Breast epithelium (tissue), 4 donors: ENCODE data around the gene PPARA. TPM values are rescaled to one million over a fixed set of nuclear protein-coding genes. Genes with fewer than 3 reads are reported as not detected.

ENCODE experiments used
- DNase-seq, 2 donors: peaks; one replicate each; pipeline ENCODE4 v3.0.0-alpha.2; 2019; ENCODE audit warnings: low spot score in 2 of 2
- H3K27ac ChIP-seq, 2 donors: fragments of 200-600 bp; sonication (generic) in 1 of 2; one replicate each; pipeline ENCODE4 v1.5.1; 2016 to 2019; ENCODE audit warnings: mild to moderate bottlenecking in 1 of 2
- H3K27me3 ChIP-seq, 2 donors: fragments of 200-600 bp; sonication (generic) in 1 of 2; one replicate each; pipeline versions ENCODE4 v1.5.1 to v1.6.0; 2017 to 2019; ENCODE audit warnings: control low read depth in 1 of 2, mild to moderate bottlenecking in 1 of 2
- H3K36me3 ChIP-seq: fragments of 200-600 bp; one replicate; pipeline ENCODE4 v1.5.1; 2019
- H3K4me1 ChIP-seq, 2 donors: fragments of 200-600 bp; sonication (generic); one replicate each; pipeline ENCODE4 v1.5.1; 2016 to 2019; ENCODE audit warnings: control low read depth in 1 of 2
- H3K4me3 ChIP-seq, 3 donors: fragments of 200-600 bp; sonication (generic); 1 replicate in 2 of 3; 2 replicates in 1 of 3; pipeline ENCODE4 v1.5.1; 2016 to 2019; ENCODE audit warnings: mild to moderate bottlenecking in 3 of 3, moderate library complexity in 2 of 3
- H3K9me3 ChIP-seq, 2 donors: fragments of 200-600 bp; sonication (generic) in 1 of 2; one replicate each; pipeline ENCODE4 v1.5.1; 2016 to 2019; ENCODE audit warnings: control low read depth in 1 of 2
- POLR2A ChIP-seq: fragments of 450-650 bp; IDR thresholded peaks from one replicate; pipeline ENCODE4 v1.6.1; 2016; ENCODE audit warnings: antibody characterized with exemption, mild to moderate bottlenecking, moderate library complexity
- POLR2AphosphoS5 ChIP-seq, 3 donors: sonication (generic); formaldehyde crosslinking; IDR thresholded peaks; one replicate each; pipeline ENCODE4 v1.6.1; 2017; ENCODE audit warnings: antibody characterized with exemption in 3 of 3
- intact Hi-C: fragments of 100-400 bp; cut with DNase I; formaldehyde crosslinking; loops from one replicate; pipeline ENCODE4 v1.15.1; 2023; ENCODE audit warnings: low total_unique reads
- total RNA-seq, 3 donors: library from RNA; depleted of rRNA; stranded (reverse); fragments of >200 nt; gene quantifications; one replicate each; pipeline ENCODE4 v1.1.0, GENCODE V29; 2016
- TF ChIP-seq, protein P1 (sequence below), 3 donors: fragments of 450-650 bp; IDR thresholded peaks; one replicate each; pipeline ENCODE4 v1.5.1; 2016 to 2017; ENCODE audit warnings: antibody characterized with exemption in 3 of 3, mild to moderate bottlenecking in 3 of 3, moderate library complexity in 3 of 3

The PPARA gene
- total RNA-seq, 3 donors from 2014 or later = 15.2 to 31.0 (median 22.3) TPM

DNA sequence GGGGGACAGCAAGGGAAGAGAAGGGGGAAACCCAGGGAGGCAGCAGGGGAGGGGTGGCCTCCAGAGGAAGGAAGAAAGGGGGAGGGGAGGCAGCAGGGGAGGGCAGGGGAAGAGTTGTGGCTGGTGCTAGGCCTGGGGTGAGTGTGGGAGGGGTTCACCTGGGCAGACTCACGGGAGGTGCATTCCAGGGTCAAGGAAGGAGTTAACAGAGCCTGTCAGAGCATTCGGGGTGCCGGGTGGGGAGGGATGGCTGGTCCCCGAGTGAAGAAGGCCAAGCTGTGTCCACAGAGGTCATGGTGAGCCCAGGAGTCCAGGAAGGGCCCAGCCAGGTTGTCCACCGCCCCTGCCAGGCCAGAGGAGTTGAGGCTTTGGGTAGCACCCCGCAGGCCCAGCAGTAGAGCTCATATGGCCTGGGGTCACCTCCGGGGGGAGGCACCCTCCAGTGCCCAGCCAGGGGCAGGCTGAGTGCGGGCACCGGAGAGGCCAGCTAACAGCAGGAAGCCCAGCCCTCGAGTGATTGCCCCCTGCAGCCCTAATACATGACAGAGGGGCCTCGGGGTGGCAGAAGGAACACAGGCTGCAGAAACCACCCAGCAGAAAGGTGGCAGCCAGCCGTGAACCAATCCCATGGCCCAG is 31.1 kb upstream of the PPARA start:
- intact Hi-C loops = no loop called here
- peak overlapping the region; percentile 59 to 82 for H3K27ac ChIP-seq

DNA sequence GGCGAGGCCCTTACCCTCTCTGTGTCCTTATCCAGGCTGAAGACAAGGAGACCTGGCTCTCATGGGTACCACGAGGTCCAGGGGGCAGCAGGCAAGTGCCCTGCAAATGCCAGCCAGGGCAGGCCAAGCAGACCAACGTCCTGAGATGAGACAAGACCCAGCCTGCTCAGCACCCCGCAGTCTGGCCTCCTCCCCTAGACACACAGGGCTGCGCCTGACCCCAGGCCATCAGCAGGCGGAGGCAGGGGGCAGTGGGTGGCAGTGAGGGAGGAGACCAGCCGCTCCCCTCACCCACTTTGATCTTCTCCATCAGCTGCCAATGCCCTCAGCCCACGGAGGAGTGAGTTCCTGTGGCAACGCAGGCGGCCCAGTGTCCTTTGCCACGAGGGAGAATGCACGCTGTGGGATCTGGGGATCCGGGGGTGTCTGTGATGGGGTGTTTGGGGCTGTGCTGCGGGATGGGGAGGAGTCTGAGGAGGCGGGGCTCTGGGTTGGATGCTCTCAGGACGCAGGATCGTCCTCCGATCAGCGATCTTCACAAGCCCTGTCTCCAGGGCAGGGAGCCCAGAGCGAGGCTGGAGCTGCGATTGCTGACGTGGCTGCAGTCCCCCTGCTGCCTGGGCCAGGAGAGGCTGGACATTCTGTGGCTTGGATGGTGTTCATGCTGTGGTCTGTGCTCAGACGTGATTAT is 30.5 kb upstream of the PPARA start:
- intact Hi-C loops = no loop called here
- TF ChIP-seq POLR2A (no peak), POLR2AphosphoS5 (IDR thresholded peaks at IDR 0.05) (no peak)
- TF ChIP-seq, protein P1, sequence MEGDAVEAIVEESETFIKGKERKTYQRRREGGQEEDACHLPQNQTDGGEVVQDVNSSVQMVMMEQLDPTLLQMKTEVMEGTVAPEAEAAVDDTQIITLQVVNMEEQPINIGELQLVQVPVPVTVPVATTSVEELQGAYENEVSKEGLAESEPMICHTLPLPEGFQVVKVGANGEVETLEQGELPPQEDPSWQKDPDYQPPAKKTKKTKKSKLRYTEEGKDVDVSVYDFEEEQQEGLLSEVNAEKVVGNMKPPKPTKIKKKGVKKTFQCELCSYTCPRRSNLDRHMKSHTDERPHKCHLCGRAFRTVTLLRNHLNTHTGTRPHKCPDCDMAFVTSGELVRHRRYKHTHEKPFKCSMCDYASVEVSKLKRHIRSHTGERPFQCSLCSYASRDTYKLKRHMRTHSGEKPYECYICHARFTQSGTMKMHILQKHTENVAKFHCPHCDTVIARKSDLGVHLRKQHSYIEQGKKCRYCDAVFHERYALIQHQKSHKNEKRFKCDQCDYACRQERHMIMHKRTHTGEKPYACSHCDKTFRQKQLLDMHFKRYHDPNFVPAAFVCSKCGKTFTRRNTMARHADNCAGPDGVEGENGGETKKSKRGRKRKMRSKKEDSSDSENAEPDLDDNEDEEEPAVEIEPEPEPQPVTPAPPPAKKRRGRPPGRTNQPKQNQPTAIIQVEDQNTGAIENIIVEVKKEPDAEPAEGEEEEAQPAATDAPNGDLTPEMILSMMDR (IDR thresholded peaks at IDR 0.05) = no peak

More for the DNA sequence above, 31.1 kb upstream of the PPARA start:
- Histone ChIP-seq H3K9me3 (no peaks in the 10 kb centered on the region), H3K36me3 (no peaks in the 10 kb centered on the region), H3K27me3 (no peaks in the 10 kb centered on the region), H3K4me3 (no peak overlapping the region), H3K4me1 (peaks cover 0 to 5% of the 10 kb centered on the region in 2 donors)
- TF ChIP-seq POLR2A = no peak
- TF ChIP-seq, protein P1 (IDR thresholded peaks at IDR 0.05) = no peak
- no peak for TF ChIP-seq POLR2AphosphoS5 (IDR thresholded peaks at IDR 0.05)
- no peak for DNase-seq

DNA sequence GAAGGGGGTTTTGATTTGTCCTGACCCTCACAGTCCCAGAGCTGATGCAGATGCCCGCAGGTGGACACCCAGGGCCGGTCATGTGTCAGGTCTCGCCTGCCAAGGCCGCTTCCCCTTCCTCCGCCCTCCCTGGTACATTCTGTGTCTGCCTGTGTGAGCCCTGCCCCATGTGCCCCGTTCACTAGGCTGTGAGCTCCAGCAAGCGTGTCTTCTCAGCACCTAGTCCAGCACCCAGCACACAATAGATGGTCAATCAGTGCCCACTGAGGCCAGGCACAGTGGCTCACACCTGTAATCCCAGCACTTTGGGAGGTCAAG is 29.9 kb upstream of the PPARA start:
- intact Hi-C loops = no loop called here
- DNase-seq = no peak
- TF ChIP-seq, protein P1 (IDR thresholded peaks at IDR 0.05) = no peak
- TF ChIP-seq POLR2A (no peak), POLR2AphosphoS5 (IDR thresholded peaks at IDR 0.05) (no peak)
- peaks cover 0 to 4% of the 10 kb centered on the region in 2 donors for H3K4me1 ChIP-seq
- peak overlapping the region in 2 of 3 donors; percentile 11 to 45 for H3K4me3 ChIP-seq
- no peaks in the 10 kb centered on the region for H3K27me3 ChIP-seq
- H3K9me3 ChIP-seq = no peaks in the 10 kb centered on the region
- peak overlapping the region; percentile 59 to 82 for H3K27ac ChIP-seq
- no peaks in the 10 kb centered on the region for H3K36me3 ChIP-seq

More for the DNA sequence above, 30.5 kb upstream of the PPARA start:
- Histone ChIP-seq H3K27me3 (no peaks in the 10 kb centered on the region), H3K4me1 (peaks cover 0 to 4% of the 10 kb centered on the region in 2 donors), H3K4me3 (peak overlapping the region in 2 of 3 donors; percentile 11 to 45), H3K9me3 (no peaks in the 10 kb centered on the region), H3K27ac (peak overlapping the region; percentile 59 to 82), H3K36me3 (no peaks in the 10 kb centered on the region)
- no peak for DNase-seq

DNA sequence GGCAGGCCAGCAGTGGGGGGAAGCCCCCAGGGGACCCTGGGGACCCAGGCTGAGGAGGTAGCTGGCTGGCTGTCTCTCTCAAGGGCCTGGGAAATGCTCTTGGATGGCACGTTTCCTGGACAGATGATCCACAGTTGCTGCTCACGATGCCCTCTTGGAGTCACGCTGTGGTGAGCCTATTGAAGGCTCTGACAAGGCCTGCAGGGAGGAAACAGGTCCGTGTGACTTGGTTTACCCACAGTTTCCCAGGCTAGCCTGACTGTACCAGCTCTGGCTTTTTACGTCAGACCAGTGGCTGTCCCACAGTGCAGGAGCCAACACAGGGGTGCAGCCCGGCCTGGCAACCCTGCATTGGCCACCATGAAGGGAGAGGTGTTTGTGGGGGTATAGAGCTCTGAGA is 29.2 kb upstream of the PPARA start:
- intact Hi-C loops = no loop called here
- Histone ChIP-seq H3K4me1 (peaks cover 0 to 3% of the 10 kb centered on the region in 2 donors), H3K4me3 (no peak overlapping the region), H3K27ac (no peak overlapping the region), H3K27me3 (no peaks in the 10 kb centered on the region), H3K9me3 (no peaks in the 10 kb centered on the region), H3K36me3 (no peaks in the 10 kb centered on the region)
- TF ChIP-seq POLR2A = no peak
- TF ChIP-seq, protein P1 (IDR thresholded peaks at IDR 0.05) = no peak
- TF ChIP-seq POLR2AphosphoS5 (IDR thresholded peaks at IDR 0.05) = no peak
- no peak for DNase-seq

DNA sequence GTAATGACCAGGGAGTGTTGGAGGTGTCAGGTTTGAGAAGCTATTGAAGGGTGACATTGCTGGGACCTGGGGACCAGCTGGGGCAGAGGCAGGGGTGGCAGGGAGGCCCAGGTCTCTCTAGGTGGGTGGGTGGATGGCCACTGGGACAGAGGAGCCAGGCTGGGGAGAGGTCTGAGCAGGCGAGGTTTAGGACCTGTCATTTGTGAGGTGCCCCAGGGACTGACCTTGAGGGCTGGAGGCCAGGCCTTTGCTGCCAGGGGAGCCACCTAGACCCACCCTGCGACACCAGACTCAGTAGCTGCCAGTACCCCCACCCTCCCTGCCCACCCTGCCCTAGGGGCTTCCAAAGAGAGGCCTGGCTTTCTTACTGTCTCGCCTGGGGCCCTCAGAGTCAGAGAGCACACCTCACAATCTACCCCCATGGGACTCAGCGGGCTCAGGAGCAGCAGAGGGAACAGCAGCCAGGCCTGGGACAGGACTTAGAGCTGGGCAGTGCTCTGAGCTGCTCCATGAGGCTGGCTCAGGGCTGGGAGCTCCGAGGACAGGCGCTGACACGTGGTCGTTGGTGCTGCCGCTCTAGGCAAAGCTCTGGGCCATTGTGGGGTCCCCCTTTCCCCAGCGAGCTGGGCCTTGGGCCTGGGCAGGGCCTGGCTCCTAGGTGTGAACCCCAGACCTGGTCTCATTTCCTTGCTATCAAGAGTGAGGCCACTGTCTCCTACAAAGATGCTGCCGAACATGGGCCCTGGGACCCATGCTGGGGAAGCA is 28.6 kb upstream of the PPARA start:
- Histone ChIP-seq H3K4me3 (no peak overlapping the region), H3K27me3 (no peaks in the 10 kb centered on the region), H3K27ac (no peak overlapping the region), H3K4me1 (no peaks in the 10 kb centered on the region), H3K36me3 (no peaks in the 10 kb centered on the region), H3K9me3 (no peaks in the 10 kb centered on the region)
- DNase-seq = no peak
- intact Hi-C loops = no loop called here
- TF ChIP-seq, protein P1 (IDR thresholded peaks at IDR 0.05) = no peak
- TF ChIP-seq POLR2A (no peak), POLR2AphosphoS5 (IDR thresholded peaks at IDR 0.05) (no peak)
